ENCODE data around the gene CHD1L.
A peak's percentile ranks its signal among the peaks of the same experiment; 100 is the strongest.

The CHD1L gene

DNA sequence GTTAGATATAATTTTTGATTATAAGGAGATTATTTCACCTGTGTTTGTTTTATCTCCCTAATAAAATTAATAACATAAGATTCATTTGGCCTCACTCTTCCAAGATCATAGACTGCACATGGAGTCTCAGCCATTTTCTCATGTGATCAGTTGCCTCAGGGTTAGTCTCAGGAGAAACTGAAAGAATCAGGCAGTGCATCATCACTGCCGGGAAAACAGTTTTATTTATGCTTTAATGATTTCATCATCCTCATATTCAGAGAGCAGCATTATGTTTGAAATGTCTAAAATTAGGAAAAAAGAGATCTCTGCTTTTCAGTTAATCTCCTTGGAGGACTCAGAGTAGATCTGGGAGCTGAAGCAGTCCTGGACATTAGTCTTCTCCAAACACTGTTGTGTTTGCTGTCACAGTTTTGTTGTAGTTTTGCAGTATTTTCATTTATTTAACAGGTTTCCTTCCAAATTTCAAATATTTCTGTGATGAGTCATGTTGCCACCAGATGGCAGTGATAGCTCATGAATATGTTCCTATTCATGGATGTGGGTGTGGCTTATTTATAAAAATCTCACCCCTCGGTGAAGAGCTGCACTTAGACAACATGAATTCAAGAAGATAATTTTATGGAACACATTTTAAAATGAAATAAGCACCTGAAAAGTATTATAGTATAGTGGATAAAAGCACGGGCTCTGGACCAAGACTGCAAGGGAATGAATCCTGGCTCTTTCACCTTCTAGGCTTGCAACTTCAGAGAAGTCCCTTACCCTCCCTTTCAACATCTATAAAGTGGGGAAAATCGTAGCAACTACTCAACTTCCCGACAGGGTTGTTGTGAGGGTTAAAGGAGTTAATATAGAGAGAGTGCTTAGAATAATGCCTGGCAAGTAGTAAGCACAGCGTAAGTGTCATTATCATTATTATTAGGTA, 31.2 kb downstream of the CHD1L start:
- DNase-seq (ENCODE audit: extremely low spot score), result peak; percentile 57
- ChIA-PET CTCF (interaction anchor here (0.7 to 6.1 kb wide), 27 partner anchors 8 to 632 kb away, joined by 3 to 71 read pairs (median 4); partner anchors contain the start of gene CHD1L), POLR2A (no interaction called here)
- TF ChIP-seq, protein P1, sequence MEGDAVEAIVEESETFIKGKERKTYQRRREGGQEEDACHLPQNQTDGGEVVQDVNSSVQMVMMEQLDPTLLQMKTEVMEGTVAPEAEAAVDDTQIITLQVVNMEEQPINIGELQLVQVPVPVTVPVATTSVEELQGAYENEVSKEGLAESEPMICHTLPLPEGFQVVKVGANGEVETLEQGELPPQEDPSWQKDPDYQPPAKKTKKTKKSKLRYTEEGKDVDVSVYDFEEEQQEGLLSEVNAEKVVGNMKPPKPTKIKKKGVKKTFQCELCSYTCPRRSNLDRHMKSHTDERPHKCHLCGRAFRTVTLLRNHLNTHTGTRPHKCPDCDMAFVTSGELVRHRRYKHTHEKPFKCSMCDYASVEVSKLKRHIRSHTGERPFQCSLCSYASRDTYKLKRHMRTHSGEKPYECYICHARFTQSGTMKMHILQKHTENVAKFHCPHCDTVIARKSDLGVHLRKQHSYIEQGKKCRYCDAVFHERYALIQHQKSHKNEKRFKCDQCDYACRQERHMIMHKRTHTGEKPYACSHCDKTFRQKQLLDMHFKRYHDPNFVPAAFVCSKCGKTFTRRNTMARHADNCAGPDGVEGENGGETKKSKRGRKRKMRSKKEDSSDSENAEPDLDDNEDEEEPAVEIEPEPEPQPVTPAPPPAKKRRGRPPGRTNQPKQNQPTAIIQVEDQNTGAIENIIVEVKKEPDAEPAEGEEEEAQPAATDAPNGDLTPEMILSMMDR (IDR thresholded peaks at IDR 0.05; ENCODE audit: control extremely low read depth, extremely low read depth, low read depth, missing control alignments), result peak; percentile 56

DNA sequence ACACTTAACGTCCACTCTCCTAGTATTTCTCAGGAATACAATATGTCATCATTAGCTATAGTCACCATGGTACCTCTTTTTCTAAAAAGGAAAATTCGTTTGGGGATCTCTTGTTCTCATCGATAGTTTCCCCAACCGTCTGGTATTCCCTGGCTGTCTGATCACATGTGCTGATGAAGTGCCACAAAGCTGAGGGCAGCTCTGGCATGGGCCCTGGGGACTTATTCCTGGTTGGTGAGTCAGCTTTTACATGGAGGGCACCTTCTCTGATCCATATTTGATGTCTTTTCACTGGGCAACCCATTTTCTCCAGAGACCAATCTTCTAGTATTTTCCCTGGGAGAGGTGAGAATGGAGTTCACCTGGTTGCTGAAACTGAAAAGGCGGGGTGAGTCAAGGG, 39.5 kb downstream of the CHD1L start:
- CTCF ChIA-PET, result interaction anchor here (1.1 to 2.0 kb wide), 3 partner anchors 12 to 611 kb away, joined by 3 to 6 read pairs (median 5); no protein-coding TSS in a partner anchor
- no peak for DNase-seq (ENCODE audit: extremely low spot score)
- POLR2A ChIA-PET, result no interaction called here
- TF ChIP-seq, protein P1 (IDR thresholded peaks at IDR 0.05; ENCODE audit: control extremely low read depth, extremely low read depth, low read depth, missing control alignments), result no peak

DNA sequence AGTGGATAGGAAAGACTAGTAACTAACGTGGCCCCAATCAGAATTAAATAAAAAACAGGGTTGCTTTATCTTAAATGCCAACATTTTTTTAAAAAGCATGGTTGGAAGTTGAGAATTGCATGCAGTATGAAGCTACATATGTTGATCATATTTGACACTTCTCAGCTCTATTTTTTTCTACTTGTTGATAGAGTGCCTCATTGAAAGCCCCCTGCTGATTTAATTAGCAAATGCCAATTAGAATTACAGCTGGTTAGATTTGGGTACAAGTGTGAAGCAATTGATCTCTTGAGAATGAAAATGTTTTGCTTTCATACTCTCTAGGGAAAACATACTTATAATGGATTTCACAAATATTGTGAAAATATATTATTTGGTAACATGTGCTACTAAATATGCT, 40.5 kb downstream of the CHD1L start:
- TF ChIP-seq, protein P1 (IDR thresholded peaks at IDR 0.05; ENCODE audit: control extremely low read depth, extremely low read depth, low read depth, missing control alignments), result no peak
- CTCF ChIA-PET, result interaction anchor here (1.8 to 2.0 kb wide), 2 partner anchors 40 to 610 kb away, joined by 5 to 6 read pairs; no protein-coding TSS in a partner anchor
- POLR2A ChIA-PET, result no interaction called here
- DNase-seq (ENCODE audit: extremely low spot score), result no peak

DNA sequence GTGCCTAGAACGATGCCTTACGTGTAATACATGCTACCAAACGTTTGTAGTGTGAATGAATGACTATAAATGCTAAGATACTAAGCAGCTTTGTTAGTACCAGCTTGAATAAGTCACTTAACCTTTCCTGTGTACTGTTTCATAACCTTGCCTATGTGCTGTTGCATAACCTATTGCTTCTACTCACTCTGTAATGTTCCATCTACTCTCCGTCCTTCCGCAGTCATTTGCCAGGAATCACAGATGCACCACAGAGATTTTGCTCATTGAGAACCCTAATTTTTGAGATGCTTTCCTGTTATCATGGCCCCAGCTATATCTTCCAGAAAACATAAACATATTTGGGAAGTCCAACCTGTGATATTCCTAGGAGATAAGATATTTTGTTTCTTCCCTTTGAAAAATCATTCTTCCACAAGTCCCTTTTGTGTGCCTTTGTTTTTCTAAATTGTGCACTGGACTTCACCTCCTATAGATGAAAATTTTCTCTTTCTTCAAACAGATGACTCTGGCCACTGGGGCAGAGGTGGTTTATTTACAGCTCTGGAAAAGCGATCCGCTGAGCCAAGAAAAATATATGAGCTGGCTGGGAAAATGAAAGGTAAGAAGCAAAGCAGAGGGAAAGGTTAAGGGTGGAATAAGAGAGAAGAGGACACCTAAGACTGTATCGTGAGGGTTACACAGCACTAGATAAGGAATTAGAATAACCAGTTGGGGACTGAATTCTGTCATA, 44.8 kb downstream of the CHD1L start:
- TF ChIP-seq, protein P1 (IDR thresholded peaks at IDR 0.05; ENCODE audit: control extremely low read depth, extremely low read depth, low read depth, missing control alignments), result no peak

DNA sequence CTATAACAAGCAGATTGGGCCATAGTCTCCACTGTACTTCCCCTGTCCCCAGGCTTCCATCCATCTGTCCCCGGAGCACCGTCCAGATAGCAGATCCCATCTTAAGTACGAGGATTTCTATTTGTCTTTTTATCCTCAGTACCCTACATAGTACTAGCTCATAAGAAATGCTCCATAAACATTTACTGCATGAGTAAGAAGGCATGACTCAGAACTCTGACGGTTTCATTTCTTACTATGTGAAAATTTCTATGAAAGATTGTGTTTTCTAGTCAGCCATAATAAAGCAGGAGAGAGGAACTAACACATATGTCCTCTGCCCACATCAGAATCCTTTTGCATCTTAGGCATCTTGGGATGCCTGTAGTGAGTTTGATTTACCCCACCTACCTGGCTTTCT, 49.5 kb downstream of the CHD1L start:
- TF ChIP-seq, protein P1 (IDR thresholded peaks at IDR 0.05; ENCODE audit: control extremely low read depth, extremely low read depth, low read depth, missing control alignments), result no peak
- ChIA-PET POLR2A (no interaction called here), CTCF (no interaction called here)
- no peak for DNase-seq (ENCODE audit: extremely low spot score)

More for the DNA sequence above, 44.8 kb downstream of the CHD1L start:
- DNase-seq (ENCODE audit: extremely low spot score), result no peak
- CTCF ChIA-PET, result interaction anchor here (1.0 to 1.3 kb wide), 3 partner anchors 11 to 14 kb away, joined by 3 to 6 read pairs (median 5); no protein-coding TSS in a partner anchor
- POLR2A ChIA-PET, result no interaction called here

DNA sequence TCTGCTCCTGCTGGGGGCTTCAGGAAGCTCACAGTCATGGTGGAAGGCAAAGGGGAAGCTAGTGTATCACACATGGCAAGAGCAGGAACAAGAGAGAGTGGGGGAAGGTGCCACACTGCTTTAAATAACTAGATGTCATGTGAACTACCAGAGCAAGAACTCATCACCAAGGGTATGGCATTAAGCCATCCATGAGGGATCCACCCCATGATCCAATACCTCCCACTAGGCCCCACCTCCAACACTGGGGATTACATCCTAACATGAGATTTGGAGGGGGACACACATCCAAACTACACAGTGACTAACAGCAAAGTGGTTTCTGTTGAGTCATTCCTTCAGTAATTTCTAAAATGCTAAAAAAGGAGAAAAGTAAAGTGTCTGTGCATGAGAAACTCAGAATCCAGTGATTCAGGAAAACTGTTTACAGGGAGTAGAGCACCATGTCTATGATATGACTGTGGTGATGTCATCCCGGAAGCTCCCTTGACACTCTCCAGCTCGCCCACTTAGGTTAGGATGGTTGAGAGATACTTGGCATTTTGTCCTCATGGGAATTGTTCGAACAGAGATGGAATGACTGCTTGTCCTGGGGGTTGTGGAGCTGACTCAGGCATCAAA, 50.3 kb downstream of the CHD1L start:
- CTCF ChIA-PET, result no interaction called here
- POLR2A ChIA-PET, result no interaction called here

More for the DNA sequence above, 50.3 kb downstream of the CHD1L start:
- TF ChIP-seq, protein P1 (IDR thresholded peaks at IDR 0.05; ENCODE audit: control extremely low read depth, extremely low read depth, low read depth, missing control alignments), result no peak
- DNase-seq (ENCODE audit: extremely low spot score), result no peak
